Hepatocyte (in vitro differentiated cells): ENCODE data around the gene TRIM36.

Experiments used
- EZH2 ChIP-seq: fragments of 200-600 bp; sonication (generic); IDR thresholded peaks from 2 replicates; pipeline ENCODE4 v1.6.1; 2016; ENCODE audit warnings: antibody characterized with exemption, mild to moderate bottlenecking, borderline replicate concordance
- EZH2phosphoT487 ChIP-seq: fragments of 200-600 bp; sonication (generic); IDR thresholded peaks from one replicate; pipeline ENCODE4 v1.6.1; 2018; ENCODE audit warnings: antibody characterized with exemption, mild to moderate bottlenecking, low read depth, moderate library complexity; ENCODE audit not compliant: unreplicated experiment, severe bottlenecking
- TF ChIP-seq, protein P1 (sequence below): fragments of 200-600 bp; sonication (generic); IDR thresholded peaks from 2 replicates; pipeline ENCODE4 v1.5.1; 2016; ENCODE audit warnings: antibody characterized with exemption, mild to moderate bottlenecking; ENCODE audit not compliant: poor library complexity

DNA sequence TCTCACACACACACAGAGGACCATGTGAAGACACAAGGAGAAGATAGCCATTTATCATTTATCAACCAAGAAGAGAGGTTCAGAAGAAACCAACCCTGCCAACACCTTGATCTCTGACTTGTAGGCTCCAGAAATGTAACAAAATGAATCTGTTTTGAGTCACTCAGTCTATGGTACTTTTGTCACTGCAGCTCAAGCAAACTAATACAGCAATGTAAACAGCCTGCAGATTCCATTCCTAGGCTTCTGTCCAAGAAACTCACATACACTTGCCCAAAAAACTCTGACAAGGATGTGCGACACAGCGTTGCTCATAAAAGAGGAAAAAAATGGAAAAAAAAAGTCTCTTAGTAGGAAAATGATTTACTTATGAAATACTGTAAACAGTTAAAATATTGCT is 33.4 kb downstream of the TRIM36 start:
- TF ChIP-seq, protein P1, sequence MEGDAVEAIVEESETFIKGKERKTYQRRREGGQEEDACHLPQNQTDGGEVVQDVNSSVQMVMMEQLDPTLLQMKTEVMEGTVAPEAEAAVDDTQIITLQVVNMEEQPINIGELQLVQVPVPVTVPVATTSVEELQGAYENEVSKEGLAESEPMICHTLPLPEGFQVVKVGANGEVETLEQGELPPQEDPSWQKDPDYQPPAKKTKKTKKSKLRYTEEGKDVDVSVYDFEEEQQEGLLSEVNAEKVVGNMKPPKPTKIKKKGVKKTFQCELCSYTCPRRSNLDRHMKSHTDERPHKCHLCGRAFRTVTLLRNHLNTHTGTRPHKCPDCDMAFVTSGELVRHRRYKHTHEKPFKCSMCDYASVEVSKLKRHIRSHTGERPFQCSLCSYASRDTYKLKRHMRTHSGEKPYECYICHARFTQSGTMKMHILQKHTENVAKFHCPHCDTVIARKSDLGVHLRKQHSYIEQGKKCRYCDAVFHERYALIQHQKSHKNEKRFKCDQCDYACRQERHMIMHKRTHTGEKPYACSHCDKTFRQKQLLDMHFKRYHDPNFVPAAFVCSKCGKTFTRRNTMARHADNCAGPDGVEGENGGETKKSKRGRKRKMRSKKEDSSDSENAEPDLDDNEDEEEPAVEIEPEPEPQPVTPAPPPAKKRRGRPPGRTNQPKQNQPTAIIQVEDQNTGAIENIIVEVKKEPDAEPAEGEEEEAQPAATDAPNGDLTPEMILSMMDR, result no peak
- TF ChIP-seq EZH2phosphoT487 (no peak), EZH2 (no peak)
